Epithelial cell of proximal tubule (primary cell): Measurements from ENCODE around the gene MRPL3. TPM values are rescaled to one million over a fixed set of nuclear protein-coding genes. Genes with fewer than 3 reads are reported as not detected.

Source experiments
- DNase-seq: peaks from one replicate; pipeline ENCODE4 v3.0.0-alpha.2; 2011; ENCODE audit warnings: low read depth
- H3K4me3 ChIP-seq: 2 replicates; pipeline ENCODE4 v1.5.1; 2011; ENCODE audit warnings: low read depth, mild to moderate bottlenecking, low read length
- total RNA-seq: library from RNA; depleted of rRNA; stranded (reverse); fragments of >200 nt; gene quantifications from 2 replicates; pipeline ENCODE4 v1.2.3, GENCODE V29; 2015
- TF ChIP-seq, protein P1 (sequence below): conservative IDR thresholded peaks from 2 replicates; pipeline ENCODE4 v1.5.1; 2012; ENCODE audit warnings: low read depth, mild to moderate bottlenecking, low read length

Gene MRPL3
- total RNA-seq, 1 donor from 2014 or later, result 149 TPM

DNA sequence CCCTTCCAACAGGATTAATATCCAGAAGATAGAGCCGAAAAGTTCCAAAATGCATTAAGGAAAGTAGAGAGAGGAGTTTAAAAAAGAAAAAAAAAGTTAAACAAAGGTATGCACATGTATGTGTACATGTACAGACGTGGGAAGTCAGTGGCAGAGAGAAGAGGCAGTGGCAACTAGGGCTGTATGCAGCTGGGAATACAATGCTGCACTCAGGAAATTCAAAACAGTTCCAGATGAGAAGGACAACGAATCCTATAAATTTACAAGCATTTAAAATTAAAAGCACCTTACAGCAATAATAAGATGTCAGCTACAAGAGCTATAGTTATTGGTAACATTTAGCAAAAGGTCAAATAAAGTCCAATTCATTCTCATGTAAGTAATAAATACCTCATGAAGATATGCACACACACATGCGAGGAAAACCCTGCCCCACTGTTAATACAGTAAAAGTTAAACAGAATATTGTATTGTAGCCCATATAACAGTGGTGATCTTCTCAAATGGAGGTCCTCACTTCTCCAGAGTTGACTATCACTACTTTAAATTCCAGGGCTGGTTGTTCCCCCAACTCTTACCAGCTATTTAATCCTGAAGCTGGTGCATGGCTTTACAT is 18.2 kb downstream of the MRPL3 start:
- DNase-seq, result no peak
- TF ChIP-seq, protein P1, sequence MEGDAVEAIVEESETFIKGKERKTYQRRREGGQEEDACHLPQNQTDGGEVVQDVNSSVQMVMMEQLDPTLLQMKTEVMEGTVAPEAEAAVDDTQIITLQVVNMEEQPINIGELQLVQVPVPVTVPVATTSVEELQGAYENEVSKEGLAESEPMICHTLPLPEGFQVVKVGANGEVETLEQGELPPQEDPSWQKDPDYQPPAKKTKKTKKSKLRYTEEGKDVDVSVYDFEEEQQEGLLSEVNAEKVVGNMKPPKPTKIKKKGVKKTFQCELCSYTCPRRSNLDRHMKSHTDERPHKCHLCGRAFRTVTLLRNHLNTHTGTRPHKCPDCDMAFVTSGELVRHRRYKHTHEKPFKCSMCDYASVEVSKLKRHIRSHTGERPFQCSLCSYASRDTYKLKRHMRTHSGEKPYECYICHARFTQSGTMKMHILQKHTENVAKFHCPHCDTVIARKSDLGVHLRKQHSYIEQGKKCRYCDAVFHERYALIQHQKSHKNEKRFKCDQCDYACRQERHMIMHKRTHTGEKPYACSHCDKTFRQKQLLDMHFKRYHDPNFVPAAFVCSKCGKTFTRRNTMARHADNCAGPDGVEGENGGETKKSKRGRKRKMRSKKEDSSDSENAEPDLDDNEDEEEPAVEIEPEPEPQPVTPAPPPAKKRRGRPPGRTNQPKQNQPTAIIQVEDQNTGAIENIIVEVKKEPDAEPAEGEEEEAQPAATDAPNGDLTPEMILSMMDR, result no peak
- H3K4me3 ChIP-seq, result no peak overlapping the region

DNA sequence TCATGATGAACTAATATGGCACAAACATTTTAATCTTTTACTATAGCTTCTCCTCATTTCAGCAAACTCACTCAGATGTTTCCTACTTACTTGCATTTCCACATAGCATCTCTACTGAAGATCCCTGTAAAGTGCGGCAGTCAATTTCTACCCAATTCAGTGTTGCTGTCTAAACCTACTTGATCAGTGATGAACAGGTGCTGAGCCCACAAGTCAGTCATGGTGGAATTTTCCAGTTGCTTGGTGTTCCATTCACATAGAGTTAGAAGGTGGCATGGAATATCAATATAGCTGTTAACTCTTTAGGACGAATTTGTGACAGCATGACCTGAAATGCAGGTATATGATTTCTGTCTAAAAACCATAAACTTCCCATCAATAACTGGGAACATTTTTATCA is 22.7 kb downstream of the MRPL3 start:
- no peak for DNase-seq
- TF ChIP-seq, protein P1, result no peak

GRCh38 chr3:131477813-131478212 is 25.0 kb downstream of the MRPL3 start:
- TF ChIP-seq, protein P1, result no peak
- no peak for DNase-seq
- H3K4me3 ChIP-seq, result no peak overlapping the region

More for the DNA sequence above, 22.7 kb downstream of the MRPL3 start:
- no peak overlapping the region for H3K4me3 ChIP-seq

GRCh38 chr3:131474115-131474514 is 28.7 kb downstream of the MRPL3 start:
- no peak for DNase-seq
- H3K4me3 ChIP-seq, result no peak overlapping the region
- TF ChIP-seq, protein P1, result no peak

DNA sequence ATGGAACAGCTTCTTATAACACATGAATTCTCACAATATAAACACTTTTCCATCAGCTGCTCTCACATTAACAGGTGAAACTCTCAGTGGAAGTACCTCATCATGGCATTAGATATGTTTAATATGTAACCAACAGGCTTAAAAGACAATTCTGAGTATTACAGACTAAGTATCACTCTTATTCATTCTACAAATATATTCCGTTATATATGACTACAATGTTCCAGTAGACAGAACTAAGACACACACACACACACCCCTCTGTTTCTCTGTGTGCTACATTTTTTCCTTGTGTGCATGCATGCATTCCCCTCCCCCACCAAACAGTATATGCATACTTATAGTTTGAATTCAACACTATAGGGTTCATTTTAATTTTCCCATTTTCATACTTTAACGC is 32.4 kb downstream of the MRPL3 start:
- TF ChIP-seq, protein P1, result no peak
- no peak for DNase-seq
- no peak overlapping the region for H3K4me3 ChIP-seq

GRCh38 chr3:131458653-131459052 is 44.1 kb downstream of the MRPL3 start:
- H3K4me3 ChIP-seq, result no peak overlapping the region
- DNase-seq, result no peak
- TF ChIP-seq, protein P1, result no peak

DNA sequence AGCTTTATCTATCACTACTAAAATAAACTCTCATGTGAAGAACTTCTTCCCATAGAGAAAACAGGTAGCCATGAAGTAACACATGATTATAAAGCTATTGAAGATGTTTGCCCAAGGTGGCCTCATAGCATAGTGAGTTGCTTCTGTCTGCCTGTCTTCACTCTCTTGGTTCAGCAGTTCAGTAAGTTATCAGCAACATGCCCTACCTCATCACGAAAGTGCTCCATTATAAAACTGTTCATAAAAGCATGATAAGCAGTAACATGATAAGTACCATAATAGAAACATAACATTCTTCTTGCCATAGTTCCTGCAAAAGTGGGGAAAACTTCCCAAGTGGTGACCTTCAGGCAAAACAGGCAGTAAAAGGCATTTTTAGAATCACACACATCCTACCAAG is 45.6 kb downstream of the MRPL3 start:
- TF ChIP-seq, protein P1, result no peak
- DNase-seq, result no peak

More for the DNA sequence above, 45.6 kb downstream of the MRPL3 start:
- no peak overlapping the region for H3K4me3 ChIP-seq
